Activated T-cell treated with anti-CD3 and anti-CD28 coated beads, Interleukin-2, amount 50 U/mL, for 48 hours (primary cell): ENCODE measurements around the gene TMC1.
"Not testable (repeated sequence)": the region's sequence is repeated elsewhere in the genome, so short reads cannot be mapped to it uniquely, and the experiment has no call there.

Experiments
- DNase-seq, 2 experiments: peaks; one replicate each; pipeline ENCODE4 v3.0.0-alpha.2; 2020

TMC1 gene

DNA sequence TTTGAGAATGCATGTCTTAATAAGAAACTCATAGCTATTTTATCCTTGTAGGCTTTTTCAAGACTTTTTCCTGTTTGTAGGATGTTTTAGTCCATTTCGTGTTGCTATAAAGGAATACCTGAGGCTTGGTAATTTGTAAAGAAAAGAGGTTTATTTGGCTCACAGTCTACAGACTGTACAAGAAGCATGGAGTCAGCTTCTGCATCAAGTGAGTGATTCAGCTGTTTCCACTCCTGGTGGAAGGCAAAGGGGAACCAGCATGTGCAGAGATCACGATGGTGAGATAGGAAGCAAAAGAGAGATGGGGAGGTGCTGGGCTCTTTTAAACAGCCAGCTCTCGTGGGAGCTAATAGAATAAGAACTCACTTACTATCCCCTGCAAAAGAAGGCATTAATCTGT, 254.2 kb downstream of the TMC1 start:
- no peak for DNase-seq

GRCh38 chr9:72779614-72780013, 258.2 kb downstream of the TMC1 start:
- no peak for DNase-seq

GRCh38 chr9:72786948-72787347, 265.5 kb downstream of the TMC1 start:
- no peak for DNase-seq

DNA sequence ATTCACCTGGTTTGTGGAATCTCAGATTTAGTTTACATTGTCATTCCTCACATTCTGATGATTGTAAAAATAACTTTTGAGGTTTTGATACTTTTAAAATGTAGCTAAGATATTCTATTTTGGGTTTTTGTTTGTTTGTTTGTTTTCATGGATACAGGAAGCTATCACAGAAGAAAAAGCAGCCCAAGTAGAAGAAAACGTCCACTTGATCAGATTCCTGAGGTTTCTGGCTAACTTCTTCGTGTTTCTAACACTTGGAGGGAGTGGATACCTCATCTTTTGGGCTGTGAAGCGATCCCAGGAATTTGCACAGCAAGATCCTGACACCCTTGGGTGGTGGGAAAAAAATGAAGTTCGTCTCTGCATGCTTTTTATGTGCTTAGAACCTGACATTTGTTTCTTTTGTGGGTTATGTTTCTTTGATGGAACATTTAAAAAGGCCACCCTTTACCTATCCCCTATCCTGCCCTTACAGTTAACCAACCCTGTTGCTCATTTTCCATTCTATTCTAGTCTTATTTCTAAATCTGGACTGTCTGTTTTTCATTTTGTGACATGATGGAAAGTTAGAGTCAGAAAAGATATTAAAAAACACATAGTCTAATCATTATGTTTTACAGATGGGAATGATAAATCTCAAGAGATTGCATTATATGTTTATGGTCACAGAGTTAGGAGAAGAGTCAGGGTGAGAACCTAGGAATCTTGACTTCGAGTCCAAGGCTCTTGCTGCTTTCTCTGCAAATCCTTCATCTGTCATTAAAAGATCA, 267.7 kb downstream of the TMC1 start:
- DNase-seq = no peak

DNA sequence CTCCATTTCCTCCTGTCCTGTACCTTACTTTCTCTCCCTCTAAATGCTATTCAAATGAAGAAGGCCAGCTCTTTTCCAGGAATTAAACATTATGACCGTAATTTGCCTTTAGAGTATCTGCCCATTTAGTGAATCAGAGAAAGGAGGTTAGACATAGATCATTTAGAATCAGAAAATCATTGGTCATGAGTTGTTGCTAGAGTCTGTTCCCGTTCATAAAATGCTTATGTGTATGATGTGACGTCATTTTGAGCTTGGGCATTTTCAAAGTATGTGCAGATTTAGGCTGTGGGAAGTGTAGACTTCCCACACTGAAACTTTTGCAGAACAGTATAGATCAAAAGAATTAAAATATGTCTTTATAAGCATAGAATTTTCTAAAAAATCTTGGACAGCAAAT, 268.5 kb downstream of the TMC1 start:
- DNase-seq = no peak

GRCh38 chr9:72790989-72791388, 269.6 kb downstream of the TMC1 start:
- no peak for DNase-seq

DNA sequence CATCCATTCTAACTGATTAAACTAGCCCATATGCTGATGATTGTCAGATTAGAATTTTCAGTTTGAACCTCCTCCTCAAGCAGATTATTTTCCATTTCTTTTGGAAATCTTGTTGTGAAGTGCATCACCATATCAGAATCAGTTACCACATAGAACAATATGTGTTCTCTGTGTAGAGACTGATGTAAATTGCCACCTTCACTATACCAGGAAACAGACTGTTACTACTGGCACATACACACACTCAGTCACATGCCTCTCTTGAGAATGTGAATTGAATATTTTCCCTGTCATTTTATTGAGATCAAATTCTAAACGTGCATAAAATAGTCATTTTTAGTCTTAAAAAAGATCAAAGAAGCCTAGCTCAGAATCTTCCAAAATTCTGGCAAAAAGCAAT, 270.0 kb downstream of the TMC1 start:
- DNase-seq = no peak

DNA sequence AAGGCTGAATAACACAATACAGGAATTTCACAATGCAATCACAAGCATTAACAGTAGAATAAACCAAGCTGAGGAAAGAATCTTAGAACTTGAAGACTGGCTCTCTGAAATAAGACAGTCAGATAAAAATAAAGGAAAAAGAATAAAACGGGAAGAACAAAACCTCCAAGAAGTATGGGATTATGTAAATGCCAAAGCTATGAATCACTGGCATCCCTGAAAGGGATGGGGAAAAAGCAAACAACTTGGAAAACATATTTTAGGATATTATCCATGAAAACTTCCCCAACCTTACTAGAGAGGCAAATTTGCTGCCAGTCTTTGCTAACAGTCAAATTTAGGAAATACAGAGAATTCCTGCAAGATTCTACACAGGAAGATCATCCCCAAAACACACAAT, 273.5 kb downstream of the TMC1 start:
- no peak for DNase-seq

GRCh38 chr9:72800328-72800994, 279.1 kb downstream of the TMC1 start:
- no peak for DNase-seq

DNA sequence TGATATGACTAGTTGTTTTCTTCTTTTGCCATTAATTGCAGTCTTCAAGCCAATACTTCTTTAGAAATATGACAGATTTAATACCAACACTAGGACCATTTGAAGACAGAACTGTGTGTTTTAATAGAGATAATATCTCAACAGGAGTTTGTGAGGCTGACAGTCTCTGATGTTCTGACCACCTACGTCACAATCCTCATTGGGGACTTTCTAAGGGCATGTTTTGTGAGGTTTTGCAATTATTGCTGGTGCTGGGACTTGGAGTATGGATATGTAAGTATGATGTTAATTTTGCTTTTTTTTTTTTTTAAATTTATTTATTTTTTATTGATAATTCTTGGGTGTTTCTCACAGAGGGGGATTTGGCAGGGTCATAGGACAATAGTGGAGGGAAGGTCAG, 283.8 kb downstream of the TMC1 start:
- no peak for DNase-seq

DNA sequence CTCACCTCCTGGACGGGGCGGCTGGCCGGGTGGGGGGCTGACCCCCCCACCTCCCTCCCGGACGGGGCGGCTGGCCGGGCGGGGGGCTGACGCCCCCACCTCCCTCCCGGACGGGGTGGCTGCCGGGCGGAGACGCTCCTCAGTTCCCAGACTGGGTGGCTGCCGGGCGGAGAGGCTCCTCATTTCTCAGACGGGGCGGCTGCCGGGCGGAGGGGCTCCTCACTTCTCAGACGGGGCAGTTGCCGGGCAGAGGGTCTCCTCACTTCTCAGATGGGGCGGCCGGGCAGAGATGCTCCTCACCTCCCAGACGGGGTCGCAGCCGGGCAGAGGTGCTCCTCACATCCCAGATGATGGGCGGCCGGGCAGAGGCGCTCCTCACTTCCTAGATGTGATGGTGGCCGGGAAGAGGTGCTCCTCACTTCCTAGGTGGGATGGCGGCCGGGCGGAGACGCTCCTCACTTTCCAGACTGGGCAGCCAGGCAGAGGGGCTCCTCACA, 285.0 kb downstream of the TMC1 start:
- DNase-seq = not testable (repeated sequence)

DNA sequence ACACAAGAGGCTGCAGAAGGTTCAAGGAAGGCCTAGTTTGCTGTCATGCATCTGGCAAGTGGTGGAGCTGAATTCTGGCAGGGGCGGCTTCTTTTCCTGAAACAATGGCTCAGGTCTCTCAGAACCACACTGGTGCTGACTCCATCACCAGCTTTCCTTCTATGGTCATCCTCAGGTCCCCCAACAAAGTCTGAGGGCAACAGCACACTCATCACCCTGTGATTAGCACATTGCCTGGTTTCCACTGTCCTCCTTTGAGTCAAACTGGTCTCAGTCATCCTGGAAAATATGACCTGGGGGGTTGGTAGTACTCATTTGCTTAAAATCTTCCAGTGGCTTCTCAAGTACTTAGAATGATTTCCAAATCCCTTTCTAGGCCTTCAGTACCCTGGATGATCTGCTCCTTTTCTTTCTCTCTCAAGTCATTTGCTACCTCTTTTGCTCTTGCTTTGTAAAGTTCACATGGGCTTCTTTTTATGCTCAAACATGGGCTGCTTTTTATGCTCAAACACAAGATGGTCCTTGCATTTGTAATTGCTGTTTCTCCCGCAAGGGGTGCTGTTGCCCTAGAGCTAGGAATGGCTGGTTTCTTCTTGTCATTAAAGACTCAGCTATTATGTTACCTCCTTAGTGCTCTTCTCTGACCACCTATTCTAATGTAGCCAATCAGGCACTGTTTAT, 286.5 kb downstream of the TMC1 start:
- no peak for DNase-seq

GRCh38 chr9:72808446-72808768, 287.0 kb downstream of the TMC1 start:
- DNase-seq = no peak

- DNase-seq = no peak
Observed at GRCh38 chr9:72809586-72809985, 288.2 kb downstream of the TMC1 start.

GRCh38 chr9:72812559-72813111, 291.2 kb downstream of the TMC1 start:
- DNase-seq = no peak

DNA sequence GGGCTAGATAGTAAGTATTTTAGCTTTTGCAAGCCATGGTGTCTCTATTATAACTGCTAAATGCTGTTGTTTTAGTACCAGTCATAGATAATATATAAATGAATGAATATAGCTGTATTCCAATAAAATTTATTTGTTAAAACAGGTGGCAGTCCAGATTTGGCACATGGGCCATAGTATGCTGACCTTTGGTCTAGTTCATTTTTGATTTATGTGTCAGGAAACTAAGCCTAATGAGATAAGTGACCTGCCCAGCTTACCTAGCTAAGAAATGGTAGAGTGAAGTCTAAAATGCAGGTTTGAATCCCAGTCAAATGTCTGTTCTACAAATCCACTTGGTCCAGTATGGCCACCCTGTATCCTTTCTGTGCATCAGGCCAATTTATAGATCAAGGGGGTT, 292.1 kb downstream of the TMC1 start:
- no peak for DNase-seq

- no peak for DNase-seq
Observed at GRCh38 chr9:72814083-72814597, 292.7 kb downstream of the TMC1 start.

GRCh38 chr9:72816666-72817065, 295.3 kb downstream of the TMC1 start:
- DNase-seq = no peak

- no peak for DNase-seq
Observed at GRCh38 chr9:72817413-72817812, 296.0 kb downstream of the TMC1 start.

- DNase-seq = no peak
Observed at GRCh38 chr9:72818385-72818784, 297.0 kb downstream of the TMC1 start.

DNA sequence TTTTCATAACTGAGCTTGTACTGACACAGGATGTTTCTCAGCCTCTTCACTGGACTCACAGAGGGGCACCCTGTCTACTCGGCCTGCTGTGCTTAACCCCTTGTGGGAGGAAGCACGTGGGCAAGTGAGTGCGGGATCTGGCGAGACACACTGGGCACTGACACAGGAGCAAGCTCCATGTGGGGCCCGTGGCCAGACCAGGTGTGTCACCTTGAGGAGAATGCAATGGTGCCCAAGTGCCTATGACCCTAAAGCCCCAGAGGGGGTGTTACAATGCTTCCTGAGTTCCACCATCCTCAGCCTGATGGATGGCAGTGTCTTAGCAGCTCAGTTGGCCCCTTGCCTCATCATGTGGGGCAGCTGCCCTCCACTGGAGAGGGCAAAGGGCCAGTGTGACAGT, 302.6 kb downstream of the TMC1 start:
- no peak for DNase-seq

DNA sequence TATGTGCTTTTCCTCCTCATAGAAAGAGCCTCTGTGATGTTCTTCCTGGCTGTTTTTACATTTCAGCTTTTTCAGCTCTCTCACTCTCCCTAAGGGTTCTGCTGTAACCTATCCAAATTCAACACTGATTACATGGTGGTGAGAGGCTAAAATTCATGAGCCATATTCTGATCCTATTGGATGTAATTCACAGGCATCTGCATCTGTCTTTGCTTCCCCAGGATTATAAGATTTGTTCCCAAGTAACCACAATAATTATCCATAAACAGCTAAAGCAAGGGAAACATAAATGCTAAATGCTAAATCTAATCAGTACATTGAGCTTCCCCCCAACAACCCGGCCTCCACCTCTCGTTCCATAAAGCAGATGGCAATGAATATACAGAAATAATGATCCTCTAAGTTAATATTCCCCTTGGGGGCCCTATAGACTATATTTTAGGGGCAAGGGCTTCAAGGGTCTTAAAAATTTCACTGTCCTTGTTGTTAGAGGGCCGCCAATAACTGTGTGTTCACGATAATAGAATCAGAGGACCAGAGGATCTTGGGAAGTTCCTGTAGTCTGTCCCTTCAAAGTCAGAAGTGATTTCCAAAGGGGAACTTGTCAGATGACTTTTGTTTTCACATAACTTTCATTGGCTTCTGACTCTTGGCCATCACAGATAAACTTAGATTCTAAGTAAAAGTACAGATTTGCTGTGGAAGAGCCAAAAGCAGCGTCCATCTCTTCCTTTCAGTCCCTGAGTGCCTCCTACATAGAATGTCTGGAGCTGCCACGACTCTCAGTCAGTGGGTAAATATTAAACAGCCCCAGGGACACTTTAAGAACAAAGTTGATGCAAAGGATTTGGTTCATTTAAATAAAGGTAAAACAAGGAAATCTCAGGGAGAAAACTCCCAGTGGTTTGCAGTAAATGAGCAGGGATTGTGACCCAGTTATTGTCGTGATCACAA, 305.9 kb downstream of the TMC1 start:
- DNase-seq = no peak
